ENCODE measurements around the gene AGAP1. TPM values are rescaled to one million over a fixed set of nuclear protein-coding genes. Genes with fewer than 3 reads are reported as not detected.

AGAP1 gene
- total RNA-seq, 6 experiments from 2014 or later, result 14.1 to 16.0 (median 15.1) TPM

DNA sequence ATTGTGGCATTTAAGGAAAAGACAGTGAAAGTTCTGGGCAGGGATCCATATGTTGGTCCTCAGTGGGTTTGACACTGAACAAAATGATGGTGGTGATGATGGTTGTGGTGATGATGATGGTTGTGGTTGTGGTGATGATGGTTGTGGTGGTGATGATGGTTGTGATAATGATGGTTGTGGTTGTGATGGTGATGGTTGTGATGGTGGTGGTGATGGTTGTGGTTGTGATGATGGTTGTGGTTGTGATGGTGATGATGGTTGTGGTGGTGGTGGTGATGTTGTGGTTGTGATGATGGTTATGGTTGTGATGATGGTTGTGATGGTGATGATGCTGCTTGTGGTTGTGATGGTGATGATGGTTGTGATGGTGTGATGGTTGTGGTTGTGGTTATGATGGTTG, 308.7 kb downstream of the AGAP1 start:
- no peaks in the 10 kb centered on the region for H3K27me3 Mint-ChIP-seq (ENCODE audit: insufficient read depth)
- no peaks in the 10 kb centered on the region for H3K4me1 Mint-ChIP-seq (ENCODE audit: low read depth)
- H3K27ac Mint-ChIP-seq, result no peak overlapping the region
- TF ChIP-seq, protein P1, sequence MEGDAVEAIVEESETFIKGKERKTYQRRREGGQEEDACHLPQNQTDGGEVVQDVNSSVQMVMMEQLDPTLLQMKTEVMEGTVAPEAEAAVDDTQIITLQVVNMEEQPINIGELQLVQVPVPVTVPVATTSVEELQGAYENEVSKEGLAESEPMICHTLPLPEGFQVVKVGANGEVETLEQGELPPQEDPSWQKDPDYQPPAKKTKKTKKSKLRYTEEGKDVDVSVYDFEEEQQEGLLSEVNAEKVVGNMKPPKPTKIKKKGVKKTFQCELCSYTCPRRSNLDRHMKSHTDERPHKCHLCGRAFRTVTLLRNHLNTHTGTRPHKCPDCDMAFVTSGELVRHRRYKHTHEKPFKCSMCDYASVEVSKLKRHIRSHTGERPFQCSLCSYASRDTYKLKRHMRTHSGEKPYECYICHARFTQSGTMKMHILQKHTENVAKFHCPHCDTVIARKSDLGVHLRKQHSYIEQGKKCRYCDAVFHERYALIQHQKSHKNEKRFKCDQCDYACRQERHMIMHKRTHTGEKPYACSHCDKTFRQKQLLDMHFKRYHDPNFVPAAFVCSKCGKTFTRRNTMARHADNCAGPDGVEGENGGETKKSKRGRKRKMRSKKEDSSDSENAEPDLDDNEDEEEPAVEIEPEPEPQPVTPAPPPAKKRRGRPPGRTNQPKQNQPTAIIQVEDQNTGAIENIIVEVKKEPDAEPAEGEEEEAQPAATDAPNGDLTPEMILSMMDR (IDR thresholded peaks at IDR 0.05), result no peak
- no peaks in the 10 kb centered on the region for H3K9me3 Mint-ChIP-seq
- peaks cover 18% of the 10 kb centered on the region; the same call in 1 of the 2 replicates for H3K36me3 Mint-ChIP-seq (ENCODE audit: low read depth)
- DNase-seq, result no peak
- H3K4me3 Mint-ChIP-seq, result no peak overlapping the region

DNA sequence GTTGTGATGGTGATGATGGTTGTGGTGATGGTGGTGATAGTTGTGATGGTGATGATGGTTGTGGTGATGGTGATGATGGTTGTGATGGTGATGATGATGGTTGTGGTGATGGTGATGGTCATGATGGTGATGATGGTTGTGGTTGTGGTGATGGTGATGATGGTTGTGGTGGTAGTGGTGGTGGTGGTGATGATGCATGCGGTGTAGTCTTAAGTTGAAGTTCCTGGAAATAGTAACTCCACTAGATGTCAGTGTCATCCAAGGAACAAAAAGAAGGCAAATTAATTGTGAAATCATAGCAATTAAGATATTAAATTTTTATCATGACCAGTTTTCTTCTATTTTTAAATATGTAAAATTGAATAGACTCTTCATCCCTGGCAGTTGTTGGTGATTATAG, 309.2 kb downstream of the AGAP1 start:
- Mint-ChIP-seq H3K4me1 (ENCODE audit: low read depth) (no peaks in the 10 kb centered on the region), H3K4me3 (no peak overlapping the region), H3K9me3 (no peaks in the 10 kb centered on the region), H3K27ac (no peak overlapping the region), H3K36me3 (ENCODE audit: low read depth) (peaks cover 18% of the 10 kb centered on the region; the same call in 1 of the 2 replicates), H3K27me3 (ENCODE audit: insufficient read depth) (no peaks in the 10 kb centered on the region)
- no peak for DNase-seq
- TF ChIP-seq, protein P1 (IDR thresholded peaks at IDR 0.05), result peak; percentile 50; the same call in 1 of the 2 replicates

DNA sequence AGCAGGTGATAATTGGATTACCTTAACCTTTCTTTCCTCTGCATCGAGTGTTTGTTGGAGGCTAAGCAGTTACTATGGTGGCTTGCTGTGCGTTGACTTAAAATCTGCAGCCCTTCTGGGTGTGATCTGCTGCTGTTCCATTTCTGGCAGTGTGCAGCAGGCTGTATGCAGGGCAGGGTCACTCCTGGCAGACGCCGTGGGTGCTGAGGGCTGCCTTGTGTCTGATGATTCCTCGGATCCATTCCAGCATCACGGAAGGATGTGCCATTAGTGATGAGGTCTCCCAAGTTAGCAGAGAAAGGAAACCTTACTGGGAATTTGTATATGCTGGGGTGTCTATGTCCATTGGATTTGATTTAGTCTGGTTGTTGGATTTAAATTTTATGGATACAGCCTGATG, 310.8 kb downstream of the AGAP1 start:
- Mint-ChIP-seq H3K27ac (no peak overlapping the region), H3K4me3 (no peak overlapping the region), H3K9me3 (no peaks in the 10 kb centered on the region), H3K27me3 (ENCODE audit: insufficient read depth) (no peaks in the 10 kb centered on the region), H3K36me3 (ENCODE audit: low read depth) (peaks cover 9% of the 10 kb centered on the region; the same call in 1 of the 2 replicates), H3K4me1 (ENCODE audit: low read depth) (no peaks in the 10 kb centered on the region)
- TF ChIP-seq, protein P1 (IDR thresholded peaks at IDR 0.05), result no peak
- DNase-seq, result no peak

DNA sequence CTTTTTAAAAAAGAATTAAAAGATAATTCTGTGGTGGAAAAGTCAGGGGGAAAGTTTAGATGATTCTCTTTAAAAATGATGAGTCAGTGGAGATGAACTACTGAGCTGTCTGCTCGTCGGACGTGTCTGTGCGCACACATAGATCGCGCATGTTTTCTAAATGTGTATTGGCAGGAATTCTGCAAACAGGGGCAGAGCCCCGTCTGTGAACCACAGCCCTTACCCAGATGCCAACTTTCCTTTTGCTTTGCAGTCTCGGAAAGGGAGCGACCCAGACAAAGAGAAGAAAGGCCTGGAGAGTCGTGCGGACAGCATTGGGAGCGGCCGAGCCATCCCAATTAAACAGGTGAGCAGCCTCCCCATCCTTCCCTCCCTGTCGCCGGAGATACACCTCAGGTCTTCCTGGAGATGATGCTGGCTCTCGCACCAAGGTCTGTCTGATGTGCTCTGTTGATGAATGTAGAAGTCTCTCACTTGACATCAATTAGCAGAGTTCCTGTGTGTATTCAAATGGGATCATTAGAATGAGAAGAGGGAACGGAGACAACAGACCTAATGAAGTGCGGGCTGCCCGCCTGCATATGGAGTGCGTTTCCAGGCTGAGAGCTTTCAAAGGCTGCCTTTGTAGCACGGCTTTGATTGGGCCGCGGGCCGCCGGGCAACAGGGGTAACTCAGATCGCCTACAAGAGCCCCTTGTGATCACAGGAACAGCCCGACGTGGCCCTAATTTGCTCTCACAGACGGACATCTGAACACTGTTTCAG, 313.3 kb downstream of the AGAP1 start:
- no peaks in the 10 kb centered on the region; the same call in 1 of the 2 replicates for H3K27me3 Mint-ChIP-seq (ENCODE audit: insufficient read depth)

DNA sequence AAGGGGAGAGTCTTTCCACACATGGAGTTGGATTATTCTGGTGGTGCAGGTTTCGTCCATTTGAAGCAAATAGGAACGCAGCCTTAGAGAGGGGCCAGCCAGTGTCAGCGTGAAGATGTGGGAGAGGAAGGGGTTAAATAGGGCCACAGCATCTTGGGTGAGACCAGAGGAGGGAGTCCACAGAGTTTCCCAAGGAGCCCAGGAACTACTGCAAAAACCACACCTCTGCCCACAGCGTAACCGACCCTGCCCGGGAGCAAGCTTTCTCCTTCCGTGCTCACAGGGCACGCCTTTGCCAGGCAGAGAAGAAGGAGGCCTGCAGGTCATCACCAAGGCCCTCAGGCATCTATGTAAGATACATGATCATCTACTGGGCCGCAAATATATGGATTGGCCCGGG, 314.5 kb downstream of the AGAP1 start:
- Mint-ChIP-seq H3K9me3 (no peaks in the 10 kb centered on the region), H3K4me1 (ENCODE audit: low read depth) (no peaks in the 10 kb centered on the region), H3K27me3 (ENCODE audit: insufficient read depth) (no peaks in the 10 kb centered on the region; the same call in 1 of the 2 replicates)

More for the DNA sequence above, 313.3 kb downstream of the AGAP1 start:
- TF ChIP-seq, protein P1 (IDR thresholded peaks at IDR 0.05), result no peak
- DNase-seq, result no peak
- H3K27ac Mint-ChIP-seq, result no peak overlapping the region
- H3K4me3 Mint-ChIP-seq, result no peak overlapping the region
- no peaks in the 10 kb centered on the region for H3K4me1 Mint-ChIP-seq (ENCODE audit: low read depth)
- peaks cover under 1% of the 10 kb centered on the region for H3K36me3 Mint-ChIP-seq (ENCODE audit: low read depth)
- no peaks in the 10 kb centered on the region for H3K9me3 Mint-ChIP-seq

More for the DNA sequence above, 314.5 kb downstream of the AGAP1 start:
- H3K36me3 Mint-ChIP-seq (ENCODE audit: low read depth), result peaks cover 6% of the 10 kb centered on the region
- H3K4me3 Mint-ChIP-seq, result no peak overlapping the region
- DNase-seq, result no peak
- TF ChIP-seq, protein P1 (IDR thresholded peaks at IDR 0.05), result no peak
- H3K27ac Mint-ChIP-seq, result no peak overlapping the region

All from HFFc6 (cell line).